GM20431 (cell line): Measurements from ENCODE around the gene ASXL3.

Experiments used
- in situ Hi-C: fragments of 300-500 bp; cut with MseI, MboI; formaldehyde crosslinking; loops from one replicate; pipeline ENCODE4 v1.15.0; 2020; ENCODE audit warnings: low sequenced_read_pairs; ENCODE audit not compliant: unreplicated experiment

Gene ASXL3

GRCh38 chr18:33580546-33580945 lies 2.5 kb downstream of the ASXL3 start:
- in situ Hi-C loops: no loop called here

GRCh38 chr18:33581856-33582255 lies 3.8 kb downstream of the ASXL3 start:
- in situ Hi-C loops: no loop called here

- in situ Hi-C loops: no loop called here
Measured at GRCh38 chr18:33583901-33584300, 5.9 kb downstream of the ASXL3 start.

- in situ Hi-C loops: no loop called here
Measured at GRCh38 chr18:33584548-33585430, 6.8 kb downstream of the ASXL3 start.

- in situ Hi-C loops: no loop called here
Measured at GRCh38 chr18:33585431-33585775, 7.4 kb downstream of the ASXL3 start.

DNA sequence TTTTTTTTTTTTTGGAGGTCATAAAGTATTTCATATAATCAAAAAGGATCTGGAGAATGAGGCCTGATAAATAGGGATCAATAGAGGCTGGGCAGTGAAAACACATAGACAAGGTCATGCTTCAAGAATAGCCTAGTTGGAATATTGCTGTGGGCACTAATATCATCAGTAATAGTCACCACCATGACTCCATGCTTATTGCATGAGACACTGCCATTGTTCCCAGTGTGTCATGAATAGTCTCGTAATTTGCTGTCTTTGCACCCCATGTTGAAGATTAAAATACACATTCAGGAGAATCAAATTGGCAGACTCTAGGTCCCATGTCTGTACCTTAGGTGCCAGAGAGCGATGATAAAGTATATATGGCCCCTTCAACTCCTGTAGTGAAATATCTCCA lies 10.3 kb downstream of the ASXL3 start:
- in situ Hi-C loops: no loop called here

DNA sequence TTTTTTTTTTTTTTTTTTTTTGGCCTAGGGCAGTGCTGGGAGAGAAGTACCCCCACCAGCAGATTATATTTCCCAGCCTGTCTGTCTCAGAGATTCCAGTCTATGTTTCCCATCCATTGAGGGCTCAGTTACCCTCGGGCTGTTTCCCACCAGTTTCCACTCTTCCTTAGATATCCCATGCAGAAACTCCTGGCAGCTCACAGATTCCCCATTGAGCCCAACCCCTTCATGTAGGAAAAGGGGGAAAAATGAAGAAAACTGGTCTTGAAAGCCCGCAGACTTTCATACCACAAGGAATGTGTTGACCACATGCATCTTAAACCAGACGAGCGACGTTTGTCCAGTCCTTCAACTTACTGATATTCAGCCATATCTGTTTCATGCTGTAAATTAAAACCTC lies 15.2 kb downstream of the ASXL3 start:
- in situ Hi-C loops: no loop called here

GRCh38 chr18:33594799-33595198 lies 16.8 kb downstream of the ASXL3 start:
- in situ Hi-C loops: no loop called here

GRCh38 chr18:33596178-33596854 lies 18.3 kb downstream of the ASXL3 start:
- in situ Hi-C loops: no loop called here

GRCh38 chr18:33600846-33601245 lies 22.8 kb downstream of the ASXL3 start:
- in situ Hi-C loops: no loop called here

DNA sequence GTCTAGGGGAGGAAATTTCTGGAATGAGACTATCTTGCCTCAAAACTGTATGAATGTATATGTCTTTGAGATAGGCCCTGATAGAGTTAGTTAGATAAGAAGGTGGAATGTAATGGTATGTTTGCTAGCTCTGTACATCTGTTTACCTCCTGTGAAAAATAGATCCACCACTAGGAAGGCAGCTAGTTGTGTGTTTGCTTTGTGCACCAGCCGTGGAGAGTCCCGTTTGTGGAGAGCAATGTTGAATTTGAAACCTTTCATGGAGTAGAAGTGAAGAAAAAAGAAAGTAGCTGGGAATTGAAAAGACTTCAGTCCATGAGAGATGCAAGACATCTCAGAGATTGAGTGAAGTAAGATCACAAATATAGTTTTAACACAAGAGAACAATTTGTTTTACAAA lies 25.4 kb downstream of the ASXL3 start:
- in situ Hi-C loops: no loop called here

- in situ Hi-C loops: no loop called here
Measured at GRCh38 chr18:33605250-33605649, 27.2 kb downstream of the ASXL3 start.

DNA sequence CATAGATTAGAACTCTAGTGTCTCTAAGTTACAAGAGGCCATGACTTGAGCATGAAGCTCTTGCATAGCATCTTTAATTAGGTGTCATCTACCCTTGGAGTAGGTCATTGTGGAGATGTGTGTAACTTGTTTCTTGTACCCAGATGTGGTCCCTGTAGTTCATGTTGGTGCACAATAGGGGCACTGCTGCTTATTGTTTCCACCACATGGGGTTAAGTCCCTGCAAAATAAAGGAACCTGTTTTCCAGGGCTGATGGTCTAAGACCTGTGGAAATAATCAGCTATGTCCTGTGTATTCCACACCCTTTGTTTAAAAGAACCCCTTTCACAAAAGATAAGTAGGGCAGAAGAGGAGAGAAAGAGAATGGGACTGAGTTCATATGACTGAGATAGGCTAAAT lies 28.6 kb downstream of the ASXL3 start:
- in situ Hi-C loops: no loop called here

DNA sequence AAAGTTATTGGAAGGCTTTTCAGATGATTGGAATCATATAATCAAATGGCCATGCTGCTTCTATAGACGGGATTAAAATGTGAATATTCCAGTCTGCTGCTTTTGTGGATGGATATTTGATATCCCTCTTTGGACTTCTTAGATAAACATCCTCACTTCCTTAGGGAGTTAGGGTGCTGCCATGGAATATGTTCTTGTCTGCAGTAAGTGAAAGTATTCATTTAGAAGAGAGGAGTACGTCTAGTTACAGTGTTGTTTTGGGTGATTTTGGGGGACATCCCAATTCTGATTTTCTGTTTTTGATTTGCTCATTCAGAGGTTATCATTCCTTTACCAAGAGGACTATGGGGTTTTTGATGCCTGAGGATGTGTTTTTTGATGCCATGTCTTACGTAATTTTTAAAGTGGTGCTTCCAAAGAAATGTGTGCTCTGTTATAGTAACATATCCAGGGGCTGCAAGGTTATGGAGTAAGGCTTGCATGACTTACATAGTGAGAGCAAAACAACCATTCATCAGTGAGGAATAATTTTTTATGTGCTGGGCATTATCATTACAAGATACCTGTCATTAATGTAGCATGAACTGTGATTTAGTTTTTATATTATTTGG lies 33.6 kb downstream of the ASXL3 start:
- in situ Hi-C loops: no loop called here

DNA sequence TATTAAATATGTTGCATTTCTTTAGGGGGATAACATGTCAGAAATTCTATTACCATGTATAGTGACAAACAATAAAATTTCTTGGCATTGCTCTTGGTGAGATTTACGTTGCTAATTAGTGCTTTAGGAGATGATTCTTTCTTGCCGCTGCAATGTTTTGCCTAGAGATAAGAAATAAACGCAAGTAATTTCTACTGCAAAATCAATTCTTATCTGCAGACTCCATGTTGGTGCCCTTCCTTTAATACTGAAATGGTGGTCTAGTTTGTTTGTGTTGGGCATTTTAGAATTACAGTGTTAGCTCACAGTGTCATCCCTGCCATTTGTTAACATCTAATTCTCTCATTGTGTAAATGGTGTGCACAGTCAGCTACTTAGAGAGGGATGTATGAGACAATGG lies 34.6 kb downstream of the ASXL3 start:
- in situ Hi-C loops: no loop called here

- in situ Hi-C loops: no loop called here
Measured at GRCh38 chr18:33616556-33616955, 38.5 kb downstream of the ASXL3 start.

DNA sequence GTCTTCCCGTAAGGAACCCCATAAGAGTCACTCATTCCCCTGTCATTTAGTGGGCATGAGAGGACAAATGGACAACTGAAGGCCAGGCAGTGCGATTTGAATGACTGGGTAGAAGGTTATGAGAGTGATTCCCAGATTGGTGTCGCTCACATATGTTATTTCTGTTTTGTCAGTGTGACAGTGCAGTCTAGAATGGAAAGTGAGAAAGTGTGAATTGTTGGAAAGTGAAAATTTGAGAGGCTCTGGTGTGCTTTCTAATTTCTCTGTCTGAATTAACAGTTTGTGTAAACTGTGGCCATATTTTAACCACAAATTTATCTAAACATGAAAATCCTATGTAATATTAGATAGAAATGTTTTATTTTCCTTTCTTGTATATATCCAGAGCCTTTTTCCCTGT lies 49.1 kb downstream of the ASXL3 start:
- in situ Hi-C loops: no loop called here

DNA sequence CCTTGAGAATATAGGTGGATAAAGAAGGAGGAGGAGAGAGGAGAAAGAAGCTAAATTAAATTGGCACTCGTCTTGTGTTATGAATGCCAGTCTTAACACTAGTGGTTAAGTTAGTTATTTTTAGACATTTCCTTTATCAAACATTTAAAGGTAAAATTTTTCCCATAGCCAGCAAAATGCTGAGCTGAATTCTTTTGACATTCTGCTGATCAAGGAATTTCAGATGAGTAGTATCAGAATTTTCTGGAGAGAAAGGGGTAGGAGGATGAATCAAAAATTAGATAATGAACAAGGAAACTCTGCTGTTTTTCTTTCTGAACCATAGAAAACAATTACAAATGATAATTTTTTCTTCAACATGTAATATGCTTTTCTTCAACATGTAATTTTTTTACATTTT lies 52.5 kb downstream of the ASXL3 start:
- in situ Hi-C loops: no loop called here

GRCh38 chr18:33641141-33641540 lies 63.1 kb downstream of the ASXL3 start:
- in situ Hi-C loops: no loop called here

DNA sequence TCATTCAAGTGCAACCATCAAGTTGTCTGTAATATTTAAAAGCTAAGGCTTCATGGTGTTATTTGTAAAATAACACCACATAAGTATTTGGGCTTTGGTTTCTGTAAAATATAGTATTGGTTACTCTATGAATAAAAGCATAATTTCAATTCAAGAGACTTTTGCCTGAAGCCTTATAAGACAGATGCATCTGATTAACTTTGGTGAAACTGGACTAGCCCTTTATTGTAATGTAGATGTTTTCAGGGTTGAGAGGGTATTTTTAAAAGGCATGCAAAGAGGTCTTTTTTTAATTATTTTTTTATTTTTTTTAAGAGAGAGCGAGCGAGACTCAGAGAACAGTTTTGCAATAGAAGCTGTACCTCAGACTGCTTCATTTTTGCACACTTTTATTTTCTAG lies 66.5 kb downstream of the ASXL3 start:
- in situ Hi-C loops: no loop called here

DNA sequence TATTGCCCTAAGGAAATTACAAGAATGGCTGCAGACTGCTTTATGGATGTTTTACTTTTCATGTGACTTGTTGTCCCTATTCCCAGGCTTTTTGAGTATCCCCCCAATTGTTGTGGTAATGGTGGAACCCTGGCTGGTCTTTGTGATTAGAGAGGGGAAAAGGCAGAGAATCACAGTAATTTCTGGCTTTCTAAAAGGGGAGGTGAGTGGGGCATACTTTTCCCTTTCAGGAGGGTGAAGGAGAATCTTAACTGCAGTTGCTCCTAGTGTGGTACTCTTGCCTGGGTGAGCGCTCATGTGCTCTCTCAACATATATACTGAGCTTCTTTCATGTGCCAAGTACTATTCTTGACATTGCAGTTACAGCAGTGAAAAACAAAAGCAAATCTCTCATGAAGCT lies 69.3 kb downstream of the ASXL3 start:
- in situ Hi-C loops: no loop called here
